HCT116 (cell line): ENCODE data around the gene MYOM1.

Source experiments
- EGR1 ChIP-seq: IDR thresholded peaks from 2 replicates; pipeline ENCODE4 v1.6.1; 2012; ENCODE audit warnings: low read depth
- POLR2A ChIP-seq: IDR thresholded peaks from 2 replicates; pipeline ENCODE4 v1.7.0; 2011; ENCODE audit warnings: borderline replicate concordance; ENCODE audit not compliant: insufficient read depth, insufficient read length; ENCODE audit errors: extremely low read depth
- SP1 ChIP-seq: IDR thresholded peaks from 2 replicates; pipeline ENCODE4 v1.6.1; 2012; ENCODE audit warnings: low read depth
- TCF7L2 ChIP-seq: IDR thresholded peaks from 2 replicates; pipeline ENCODE4 v1.7.0; 2011; ENCODE audit warnings: borderline replicate concordance, inconsistent platforms; ENCODE audit not compliant: insufficient read depth, insufficient read length; ENCODE audit errors: extremely low read depth
- ZFX ChIP-seq: fragments of 450-650 bp; IDR thresholded peaks from 2 replicates; pipeline ENCODE4 v1.6.1; 2017
- TF ChIP-seq, protein P1 (sequence below): IDR thresholded peaks from 2 replicates; pipeline ENCODE4 v1.6.1; 2012
- TF ChIP-seq, protein P2 (sequence below): IDR thresholded peaks from 2 replicates; pipeline ENCODE4 v1.6.1; 2012; ENCODE audit warnings: low read depth

DNA sequence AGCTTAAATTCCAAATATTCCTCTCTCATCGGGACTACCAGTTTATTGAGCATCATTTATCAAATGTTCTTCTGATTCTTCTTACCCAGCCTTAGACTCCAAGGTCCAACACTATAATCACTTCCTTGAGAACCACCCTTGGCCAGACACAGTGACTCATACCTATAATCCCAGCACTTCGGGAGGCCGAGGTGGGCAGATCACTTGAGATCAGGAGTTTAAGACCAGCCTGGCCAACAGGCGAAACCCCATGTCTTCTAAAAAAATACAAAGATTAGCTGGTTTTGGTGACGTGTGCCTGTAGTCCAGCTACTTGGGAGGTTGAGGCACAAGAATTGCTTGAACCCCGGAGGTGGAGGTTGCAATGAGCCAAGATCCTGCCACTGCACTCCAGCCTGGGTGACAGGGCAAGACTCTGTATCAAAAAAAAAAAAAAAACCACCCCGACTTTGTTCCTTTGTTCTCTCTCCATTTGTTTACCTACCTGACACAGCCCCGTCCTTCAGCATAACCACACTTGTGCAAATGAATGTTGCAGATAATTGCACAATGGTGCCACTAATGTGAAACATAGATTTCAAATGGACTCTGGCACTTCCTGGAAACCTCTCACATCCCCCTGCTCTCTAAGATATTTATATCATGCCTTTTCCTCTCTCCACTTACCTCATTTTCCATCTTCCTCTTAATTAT, 167.9 kb downstream of the MYOM1 start:
- TF ChIP-seq, protein P1, sequence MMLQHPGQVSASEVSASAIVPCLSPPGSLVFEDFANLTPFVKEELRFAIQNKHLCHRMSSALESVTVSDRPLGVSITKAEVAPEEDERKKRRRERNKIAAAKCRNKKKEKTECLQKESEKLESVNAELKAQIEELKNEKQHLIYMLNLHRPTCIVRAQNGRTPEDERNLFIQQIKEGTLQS = no peak
- no peak for TF ChIP-seq POLR2A
- 0 out of 2 replicates have a peak, but pooled peaks have one; percentile 11 for TF ChIP-seq SP1
- TF ChIP-seq EGR1 = no peak
- TF ChIP-seq, protein P2, sequence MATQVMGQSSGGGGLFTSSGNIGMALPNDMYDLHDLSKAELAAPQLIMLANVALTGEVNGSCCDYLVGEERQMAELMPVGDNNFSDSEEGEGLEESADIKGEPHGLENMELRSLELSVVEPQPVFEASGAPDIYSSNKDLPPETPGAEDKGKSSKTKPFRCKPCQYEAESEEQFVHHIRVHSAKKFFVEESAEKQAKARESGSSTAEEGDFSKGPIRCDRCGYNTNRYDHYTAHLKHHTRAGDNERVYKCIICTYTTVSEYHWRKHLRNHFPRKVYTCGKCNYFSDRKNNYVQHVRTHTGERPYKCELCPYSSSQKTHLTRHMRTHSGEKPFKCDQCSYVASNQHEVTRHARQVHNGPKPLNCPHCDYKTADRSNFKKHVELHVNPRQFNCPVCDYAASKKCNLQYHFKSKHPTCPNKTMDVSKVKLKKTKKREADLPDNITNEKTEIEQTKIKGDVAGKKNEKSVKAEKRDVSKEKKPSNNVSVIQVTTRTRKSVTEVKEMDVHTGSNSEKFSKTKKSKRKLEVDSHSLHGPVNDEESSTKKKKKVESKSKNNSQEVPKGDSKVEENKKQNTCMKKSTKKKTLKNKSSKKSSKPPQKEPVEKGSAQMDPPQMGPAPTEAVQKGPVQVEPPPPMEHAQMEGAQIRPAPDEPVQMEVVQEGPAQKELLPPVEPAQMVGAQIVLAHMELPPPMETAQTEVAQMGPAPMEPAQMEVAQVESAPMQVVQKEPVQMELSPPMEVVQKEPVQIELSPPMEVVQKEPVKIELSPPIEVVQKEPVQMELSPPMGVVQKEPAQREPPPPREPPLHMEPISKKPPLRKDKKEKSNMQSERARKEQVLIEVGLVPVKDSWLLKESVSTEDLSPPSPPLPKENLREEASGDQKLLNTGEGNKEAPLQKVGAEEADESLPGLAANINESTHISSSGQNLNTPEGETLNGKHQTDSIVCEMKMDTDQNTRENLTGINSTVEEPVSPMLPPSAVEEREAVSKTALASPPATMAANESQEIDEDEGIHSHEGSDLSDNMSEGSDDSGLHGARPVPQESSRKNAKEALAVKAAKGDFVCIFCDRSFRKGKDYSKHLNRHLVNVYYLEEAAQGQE = no peak
- no peak for TF ChIP-seq ZFX
- TF ChIP-seq TCF7L2 = no peak
